Right lobe of liver (tissue), 4 donors: ENCODE measurements around the gene ANKFN1.

Experiments
- POLR2A ChIP-seq: fragments of 450-650 bp; IDR thresholded peaks from one replicate; pipeline ENCODE4 v1.6.1; 2017; ENCODE audit warnings: antibody characterized with exemption, mild to moderate bottlenecking
- TF ChIP-seq, protein P1 (sequence below), 4 donors: fragments of 200-600 bp in 3 of 4; fragments of 450-650 bp in 1 of 4; IDR thresholded peaks; one replicate each; pipeline versions ENCODE4 v1.5.1 to v1.8.0; 2016 to 2022; ENCODE audit warnings: antibody characterized with exemption in 4 of 4, mild to moderate bottlenecking in 2 of 4
- donor health status: DM: no; HTN: no; CAD: no.
- donor health status: DM: no; HTN: no; CAD: no.
- donor health status: DM: no; HTN: yes; CAD: no.

- no peak for TF ChIP-seq POLR2A
- TF ChIP-seq, protein P1, sequence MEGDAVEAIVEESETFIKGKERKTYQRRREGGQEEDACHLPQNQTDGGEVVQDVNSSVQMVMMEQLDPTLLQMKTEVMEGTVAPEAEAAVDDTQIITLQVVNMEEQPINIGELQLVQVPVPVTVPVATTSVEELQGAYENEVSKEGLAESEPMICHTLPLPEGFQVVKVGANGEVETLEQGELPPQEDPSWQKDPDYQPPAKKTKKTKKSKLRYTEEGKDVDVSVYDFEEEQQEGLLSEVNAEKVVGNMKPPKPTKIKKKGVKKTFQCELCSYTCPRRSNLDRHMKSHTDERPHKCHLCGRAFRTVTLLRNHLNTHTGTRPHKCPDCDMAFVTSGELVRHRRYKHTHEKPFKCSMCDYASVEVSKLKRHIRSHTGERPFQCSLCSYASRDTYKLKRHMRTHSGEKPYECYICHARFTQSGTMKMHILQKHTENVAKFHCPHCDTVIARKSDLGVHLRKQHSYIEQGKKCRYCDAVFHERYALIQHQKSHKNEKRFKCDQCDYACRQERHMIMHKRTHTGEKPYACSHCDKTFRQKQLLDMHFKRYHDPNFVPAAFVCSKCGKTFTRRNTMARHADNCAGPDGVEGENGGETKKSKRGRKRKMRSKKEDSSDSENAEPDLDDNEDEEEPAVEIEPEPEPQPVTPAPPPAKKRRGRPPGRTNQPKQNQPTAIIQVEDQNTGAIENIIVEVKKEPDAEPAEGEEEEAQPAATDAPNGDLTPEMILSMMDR (IDR thresholded peaks at IDR 0.05), result no peak
Observed at GRCh38 chr17:56300144-56300543, 146.9 kb downstream of the ANKFN1 start.
